Smooth muscle cell (in vitro differentiated cells): ENCODE data around the gene VWA2. TPM values are rescaled to one million over a fixed set of nuclear protein-coding genes. Genes with fewer than 3 reads are reported as not detected.

Experiments
- DNase-seq: peaks from one replicate; lab custom pipeline; 2025; ENCODE audit not compliant: unreplicated experiment; lab: John Stamatoyannopoulos, UW
- H2AFZ ChIP-seq: fragments of 200-600 bp; sonication (generic); 2 replicates; pipeline ENCODE4 v1.6.0; 2016; ENCODE audit warnings: antibody characterized with exemption, low read depth, mild to moderate bottlenecking
- H3F3A ChIP-seq: fragments of 200-600 bp; sonication (generic); 2 replicates; pipeline ENCODE4 v1.6.0; 2017; ENCODE audit warnings: antibody characterized with exemption, low read depth
- H3K27ac ChIP-seq: fragments of 200-600 bp; sonication (generic); 2 replicates; pipeline ENCODE4 v1.5.1; 2016; ENCODE audit warnings: low read depth, mild to moderate bottlenecking
- H3K27me3 ChIP-seq: fragments of 200-600 bp; sonication (generic); 2 replicates; pipeline ENCODE4 v1.6.1; 2016; ENCODE audit warnings: low read depth, mild to moderate bottlenecking
- H3K36me3 ChIP-seq: fragments of 200-600 bp; sonication (generic); 2 replicates; pipeline ENCODE4 v1.5.1; 2016; ENCODE audit warnings: low read depth
- H3K4me1 ChIP-seq: fragments of 200-600 bp; sonication (generic); 2 replicates; pipeline ENCODE4 v1.5.1; 2016; ENCODE audit warnings: low read depth
- H3K4me2 ChIP-seq: fragments of 200-600 bp; sonication (generic); 2 replicates; pipeline ENCODE4 v1.6.0; 2016; ENCODE audit warnings: mild to moderate bottlenecking
- H3K4me3 ChIP-seq: fragments of 200-600 bp; sonication (generic); 2 replicates; pipeline ENCODE4 v1.5.1; 2016; ENCODE audit warnings: mild to moderate bottlenecking
- H3K79me2 ChIP-seq: fragments of 200-600 bp; sonication (generic); 2 replicates; pipeline ENCODE4 v1.6.0; 2016; ENCODE audit warnings: low read depth, mild to moderate bottlenecking
- H3K9ac ChIP-seq: fragments of 200-600 bp; sonication (generic); 2 replicates; pipeline ENCODE4 v1.6.0; 2016; ENCODE audit warnings: low read depth
- H3K9me3 ChIP-seq: fragments of 200-600 bp; sonication (generic); replicated peaks from 2 replicates; pipeline ENCODE4 v1.5.1; 2016; ENCODE audit warnings: low read depth
- H4K20me1 ChIP-seq: fragments of 200-600 bp; sonication (generic); 2 replicates; pipeline ENCODE4 v1.6.0; 2016; ENCODE audit warnings: low read depth
- WGBS: methylation state at CpG from one replicate; pipeline ENCODE4 v1.1.7; 2016; ENCODE audit warnings: low lambda C conversion rate; 5-methylcytosine and 5-hydroxymethylcytosine counted together
- polyA plus RNA-seq: library from polyadenylated mRNA; unstranded; fragments of >200 nt; fragmentation: Nextera tagmentation; extraction: Ambion mirVana; gene quantifications from 2 replicates; pipeline ENCODE4 v1.2.1, GENCODE V29; 2016
- total RNA-seq: library from RNA; depleted of rRNA; stranded (reverse); fragments of >200 nt; gene quantifications from 2 replicates; pipeline ENCODE4 v1.2.3, GENCODE V29; 2014
- TF ChIP-seq, protein P1 (sequence below): fragments of 200-600 bp; sonication (generic); IDR thresholded peaks from 2 replicates; pipeline ENCODE4 v1.5.1; 2017; ENCODE audit warnings: borderline replicate concordance, mild to moderate bottlenecking, antibody characterized with exemption; ENCODE audit not compliant: insufficient read depth, poor library complexity, severe bottlenecking

VWA2 gene
- total and polyA plus RNA-seq, 2 experiments from 2014 or later, result 0.06 to 0.36 TPM

DNA sequence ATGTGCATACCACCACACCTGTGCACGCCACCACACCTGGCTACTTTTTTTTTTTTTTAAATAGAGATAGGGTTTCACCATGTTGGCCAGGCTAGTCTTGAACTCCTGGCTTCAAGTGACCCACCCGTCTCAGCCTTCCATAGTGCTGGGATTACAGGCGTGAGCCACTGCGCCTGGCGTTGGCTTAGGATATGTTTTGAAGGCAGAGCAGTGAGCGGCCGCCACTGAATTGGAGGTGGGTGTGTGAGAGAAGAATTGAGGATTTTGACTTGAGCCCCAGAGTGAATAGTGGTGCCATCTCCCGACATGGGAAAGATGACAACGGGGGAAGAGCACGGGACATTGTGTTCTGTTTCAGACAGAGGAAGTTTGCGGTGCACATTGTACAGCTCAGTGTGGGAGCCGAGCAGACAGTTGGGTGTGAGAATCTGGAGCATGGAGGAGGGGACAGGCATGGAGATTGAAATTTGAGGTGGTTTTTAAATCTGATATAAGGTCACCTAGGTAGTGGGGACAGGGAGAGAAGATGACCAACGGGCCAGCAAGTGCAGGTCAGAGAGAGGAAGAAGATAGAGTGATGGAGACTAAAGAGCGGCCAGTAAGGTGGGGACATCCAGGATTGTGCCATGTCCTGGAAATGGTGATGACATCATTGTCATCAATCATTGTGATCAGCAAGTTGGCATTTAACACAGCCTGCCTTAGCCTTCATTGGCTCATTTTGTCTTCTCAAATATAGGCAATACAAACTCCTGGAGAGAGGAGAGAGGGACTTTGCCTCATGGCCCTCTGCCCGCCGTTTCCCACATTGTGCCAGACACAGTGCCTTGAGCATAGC lies 35.8 kb downstream of the VWA2 start:
- no peak for DNase-seq
- Histone ChIP-seq H3K36me3 (no peaks in the 10 kb centered on the region), H3K4me3 (no peak overlapping the region), H3K79me2 (no peaks in the 10 kb centered on the region), H2AFZ (no peak overlapping the region), H3K4me2 (no peak overlapping the region), H3K9ac (no peak overlapping the region), H4K20me1 (no peaks in the 10 kb centered on the region), H3K4me1 (no peaks in the 10 kb centered on the region), H3K27me3 (no peaks in the 10 kb centered on the region), H3F3A (peaks cover 10% of the 10 kb centered on the region), H3K9me3 (no peaks in the 10 kb centered on the region), H3K27ac (no peak overlapping the region)
- TF ChIP-seq, protein P1, sequence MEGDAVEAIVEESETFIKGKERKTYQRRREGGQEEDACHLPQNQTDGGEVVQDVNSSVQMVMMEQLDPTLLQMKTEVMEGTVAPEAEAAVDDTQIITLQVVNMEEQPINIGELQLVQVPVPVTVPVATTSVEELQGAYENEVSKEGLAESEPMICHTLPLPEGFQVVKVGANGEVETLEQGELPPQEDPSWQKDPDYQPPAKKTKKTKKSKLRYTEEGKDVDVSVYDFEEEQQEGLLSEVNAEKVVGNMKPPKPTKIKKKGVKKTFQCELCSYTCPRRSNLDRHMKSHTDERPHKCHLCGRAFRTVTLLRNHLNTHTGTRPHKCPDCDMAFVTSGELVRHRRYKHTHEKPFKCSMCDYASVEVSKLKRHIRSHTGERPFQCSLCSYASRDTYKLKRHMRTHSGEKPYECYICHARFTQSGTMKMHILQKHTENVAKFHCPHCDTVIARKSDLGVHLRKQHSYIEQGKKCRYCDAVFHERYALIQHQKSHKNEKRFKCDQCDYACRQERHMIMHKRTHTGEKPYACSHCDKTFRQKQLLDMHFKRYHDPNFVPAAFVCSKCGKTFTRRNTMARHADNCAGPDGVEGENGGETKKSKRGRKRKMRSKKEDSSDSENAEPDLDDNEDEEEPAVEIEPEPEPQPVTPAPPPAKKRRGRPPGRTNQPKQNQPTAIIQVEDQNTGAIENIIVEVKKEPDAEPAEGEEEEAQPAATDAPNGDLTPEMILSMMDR, result no peak
- WGBS, result 94% methylated on average over 16 of the region's 16 CpGs

DNA sequence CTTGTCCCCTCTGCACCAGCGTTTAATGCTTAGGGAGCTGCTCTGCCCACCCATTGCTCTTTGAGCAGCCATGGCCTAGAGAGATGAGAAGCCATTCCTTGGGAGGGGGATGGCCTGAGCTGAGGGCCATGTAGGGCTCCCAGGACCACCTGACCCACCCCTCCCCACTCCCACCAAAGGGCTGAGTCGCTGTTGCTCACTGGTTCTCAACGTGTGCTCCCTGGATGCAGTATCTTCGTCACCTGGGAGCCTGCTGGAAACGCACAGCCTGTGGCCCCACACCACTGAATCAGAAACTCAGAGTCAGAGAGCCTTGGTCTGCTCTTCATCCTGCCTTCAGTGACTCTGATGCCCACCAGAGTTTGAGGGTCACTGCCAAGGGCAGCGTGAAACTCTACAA lies 37.0 kb downstream of the VWA2 start:
- H3K36me3 ChIP-seq, result no peaks in the 10 kb centered on the region
- no peak overlapping the region for H2AFZ ChIP-seq
- no peak overlapping the region for H3K4me2 ChIP-seq
- TF ChIP-seq, protein P1, result no peak
- peaks cover 5% of the 10 kb centered on the region for H3F3A ChIP-seq
- no peak overlapping the region for H3K27ac ChIP-seq
- H4K20me1 ChIP-seq, result no peaks in the 10 kb centered on the region
- 86% methylated on average over 6 of the region's 6 CpGs for WGBS
- H3K4me1 ChIP-seq, result no peaks in the 10 kb centered on the region
- H3K9ac ChIP-seq, result no peak overlapping the region
- H3K27me3 ChIP-seq, result no peaks in the 10 kb centered on the region
- no peak for DNase-seq
- no peaks in the 10 kb centered on the region for H3K79me2 ChIP-seq
- H3K9me3 ChIP-seq, result no peaks in the 10 kb centered on the region
- H3K4me3 ChIP-seq, result no peak overlapping the region

DNA sequence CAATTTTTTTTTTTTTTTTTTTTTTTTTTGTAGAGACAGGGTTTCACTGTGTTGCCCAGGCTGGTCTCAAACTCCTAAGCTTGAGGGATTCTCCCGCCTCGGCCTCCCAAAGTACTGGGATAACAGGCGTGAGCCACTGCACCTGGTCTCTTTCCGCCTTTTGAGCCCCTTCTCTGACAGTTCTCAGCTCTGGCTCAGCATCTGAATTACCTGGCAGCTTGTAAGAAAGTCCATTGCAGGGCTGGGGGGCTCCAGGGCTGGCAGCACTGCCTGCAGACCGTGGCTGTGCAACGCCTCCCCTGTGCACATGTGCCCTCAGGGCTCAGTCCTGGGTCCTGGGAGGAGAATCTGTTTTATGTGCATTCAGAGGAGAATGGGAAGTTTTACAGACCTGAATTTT lies 37.6 kb downstream of the VWA2 start:
- DNase-seq, result no peak
- no peaks in the 10 kb centered on the region for H3K9me3 ChIP-seq
- no peak overlapping the region for H3K4me3 ChIP-seq
- H3K4me1 ChIP-seq, result no peaks in the 10 kb centered on the region
- H3K79me2 ChIP-seq, result no peaks in the 10 kb centered on the region
- no peaks in the 10 kb centered on the region for H3K27me3 ChIP-seq
- WGBS, result 92% methylated on average over 6 of the region's 6 CpGs
- H2AFZ ChIP-seq, result no peak overlapping the region
- H3K4me2 ChIP-seq, result no peak overlapping the region
- TF ChIP-seq, protein P1, result no peak
- H3K36me3 ChIP-seq, result no peaks in the 10 kb centered on the region
- no peak overlapping the region for H3K27ac ChIP-seq
- H3F3A ChIP-seq, result no peaks in the 10 kb centered on the region
- H4K20me1 ChIP-seq, result no peaks in the 10 kb centered on the region
- no peak overlapping the region for H3K9ac ChIP-seq
